GM18870 (cell line): ENCODE measurements around the gene NME3.

Experiments used
- ATAC-seq: cut with Tn5 transposase; IDR thresholded peaks from one replicate; pipeline ENCODE4 v1.9.1; 2021; ENCODE audit warnings: moderate library complexity; ENCODE audit not compliant: unreplicated experiment

Gene NME3

GRCh38 chr16:1781758-1782407 is 10.5 kb upstream of the NME3 start:
- ATAC-seq: no peak

- ATAC-seq: no peak
Observed at GRCh38 chr16:1781254-1781653, 9.9 kb upstream of the NME3 start.

GRCh38 chr16:1780677-1781072 is 9.3 kb upstream of the NME3 start:
- no peak for ATAC-seq

GRCh38 chr16:1779741-1780676 is 8.7 kb upstream of the NME3 start:
- no peak for ATAC-seq

GRCh38 chr16:1779234-1779701 is 7.9 kb upstream of the NME3 start:
- ATAC-seq: no peak

GRCh38 chr16:1778200-1779179 is 7.1 kb upstream of the NME3 start:
- no peak for ATAC-seq

GRCh38 chr16:1777375-1778199 is 6.2 kb upstream of the NME3 start:
- ATAC-seq: no peak

GRCh38 chr16:1776991-1777374 is 5.6 kb upstream of the NME3 start:
- no peak for ATAC-seq

- no peak for ATAC-seq
Observed at GRCh38 chr16:1776672-1776955, 5.3 kb upstream of the NME3 start.

GRCh38 chr16:1775846-1776671 is 4.7 kb upstream of the NME3 start:
- ATAC-seq: no peak

- ATAC-seq: no peak
Observed at GRCh38 chr16:1775006-1775845, 3.9 kb upstream of the NME3 start.

GRCh38 chr16:1774448-1774780 is 3.1 kb upstream of the NME3 start:
- ATAC-seq: no peak

GRCh38 chr16:1773703-1774447 is 2.5 kb upstream of the NME3 start:
- ATAC-seq: no peak

GRCh38 chr16:1772908-1773702 is 1.8 kb upstream of the NME3 start, which contains the start of gene MRPS34:
Gene MRPS34, minus strand, starts transcription at chr16:1773134. Its CDS starts 15 bp downstream, at chr16:1773119.
- ATAC-seq: peak; percentile 38

- peak; percentile 6 for ATAC-seq
Observed at GRCh38 chr16:1772362-1772907, 1.1 kb upstream of the NME3 start, which contains the start of gene EME2. Gene EME2, plus strand, starts transcription at chr16:1772810. Its CDS starts 418 bp downstream, at chr16:1773228.

GRCh38 chr16:1771864-1772361 is 570 bp upstream of the NME3 start:
- no peak for ATAC-seq
